Hypothalamus (tissue), 51 donors: ENCODE data around the gene DLGAP1.
"Not testable (repeated sequence)": the region's sequence is repeated elsewhere in the genome, so short reads cannot be mapped to it uniquely, and the experiment has no call there.

ENCODE experiments used
- DNase-seq, 51 donors: peaks; one replicate each; lab custom pipeline; 2025; lab: John Stamatoyannopoulos, UW

DLGAP1 gene

GRCh38 chr18:3472681-3473544 is 982.2 kb downstream of the DLGAP1 start:
- no peak for DNase-seq

- DNase-seq = not testable (repeated sequence)
These were observed 983.0 kb downstream of the DLGAP1 start for GRCh38 chr18:3472121-3472520.

GRCh38 chr18:3471141-3471648 is 983.9 kb downstream of the DLGAP1 start:
- no peak for DNase-seq

GRCh38 chr18:3468833-3469232 is 986.3 kb downstream of the DLGAP1 start:
- no peak for DNase-seq

GRCh38 chr18:3468066-3468705 is 986.9 kb downstream of the DLGAP1 start:
- no peak for DNase-seq

- no peak for DNase-seq
These were observed 988.2 kb downstream of the DLGAP1 start for GRCh38 chr18:3466872-3467271.

GRCh38 chr18:3466045-3466444 is 989.1 kb downstream of the DLGAP1 start:
- no peak for DNase-seq

GRCh38 chr18:3463051-3463450 is 992.1 kb downstream of the DLGAP1 start:
- no peak for DNase-seq

- no peak for DNase-seq
These were observed 993.4 kb downstream of the DLGAP1 start for GRCh38 chr18:3461704-3462103.

GRCh38 chr18:3460823-3461398 is 994.2 kb downstream of the DLGAP1 start:
- no peak for DNase-seq

GRCh38 chr18:3458952-3459853 is 995.9 kb downstream of the DLGAP1 start:
- peak in 5 of 51 donors; percentile 3 to 63 (median 11) for DNase-seq

GRCh38 chr18:3458378-3458777 is 996.7 kb downstream of the DLGAP1 start:
- DNase-seq = no peak

- DNase-seq = peak in 2 of 51 donors; percentile 18 to 31
These were observed 997.8 kb downstream of the DLGAP1 start for GRCh38 chr18:3457261-3457724.

- no peak for DNase-seq
These were observed 998.4 kb downstream of the DLGAP1 start for GRCh38 chr18:3456686-3457069.

- no peak for DNase-seq
These were observed 999.0 kb downstream of the DLGAP1 start for GRCh38 chr18:3455907-3456685.

- DNase-seq = no peak
These were observed 999.9 kb downstream of the DLGAP1 start for GRCh38 chr18:3455090-3455635.

GRCh38 chr18:3454365-3455089 is 1000.6 kb downstream of the DLGAP1 start:
- peak in 8 of 51 donors; percentile 1 to 50 (median 12) for DNase-seq
